Measurements from ENCODE around the gene MED22.
"Not testable (repeated sequence)": the region's sequence is repeated elsewhere in the genome, so short reads cannot be mapped to it uniquely, and the experiment has no call there.

MED22 gene

DNA sequence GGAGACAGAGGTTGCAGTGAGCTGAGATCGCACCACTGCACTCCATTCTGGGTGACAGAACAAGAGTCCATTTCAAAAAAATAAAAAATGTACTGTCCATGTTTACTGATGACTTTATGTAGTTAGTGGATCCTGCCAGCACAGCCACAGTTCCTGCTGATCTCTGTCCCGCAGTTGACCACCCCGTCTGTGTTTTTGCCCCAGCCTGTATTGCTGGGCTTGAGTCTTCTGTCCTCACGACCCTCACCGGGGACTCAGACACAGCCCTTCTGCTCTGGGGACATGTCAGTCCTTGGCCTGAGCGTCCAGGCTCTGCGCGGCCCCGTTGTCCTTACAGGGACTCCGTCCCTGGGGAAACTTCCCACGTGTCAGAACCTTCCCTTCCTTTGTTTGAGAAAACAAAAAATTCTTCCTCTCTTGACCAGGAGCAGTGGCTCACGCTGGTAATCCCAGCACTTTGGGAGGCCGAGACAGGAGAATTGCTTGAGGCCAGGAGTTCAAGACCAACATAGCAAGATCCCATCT lies 26.5 kb downstream of the MED22 start:
- H3K4me3 ChIP-seq (ENCODE audit: low read length) = no peak overlapping the region
- no peak for DNase-seq (ENCODE audit: low read depth)
- TF ChIP-seq, protein P1, sequence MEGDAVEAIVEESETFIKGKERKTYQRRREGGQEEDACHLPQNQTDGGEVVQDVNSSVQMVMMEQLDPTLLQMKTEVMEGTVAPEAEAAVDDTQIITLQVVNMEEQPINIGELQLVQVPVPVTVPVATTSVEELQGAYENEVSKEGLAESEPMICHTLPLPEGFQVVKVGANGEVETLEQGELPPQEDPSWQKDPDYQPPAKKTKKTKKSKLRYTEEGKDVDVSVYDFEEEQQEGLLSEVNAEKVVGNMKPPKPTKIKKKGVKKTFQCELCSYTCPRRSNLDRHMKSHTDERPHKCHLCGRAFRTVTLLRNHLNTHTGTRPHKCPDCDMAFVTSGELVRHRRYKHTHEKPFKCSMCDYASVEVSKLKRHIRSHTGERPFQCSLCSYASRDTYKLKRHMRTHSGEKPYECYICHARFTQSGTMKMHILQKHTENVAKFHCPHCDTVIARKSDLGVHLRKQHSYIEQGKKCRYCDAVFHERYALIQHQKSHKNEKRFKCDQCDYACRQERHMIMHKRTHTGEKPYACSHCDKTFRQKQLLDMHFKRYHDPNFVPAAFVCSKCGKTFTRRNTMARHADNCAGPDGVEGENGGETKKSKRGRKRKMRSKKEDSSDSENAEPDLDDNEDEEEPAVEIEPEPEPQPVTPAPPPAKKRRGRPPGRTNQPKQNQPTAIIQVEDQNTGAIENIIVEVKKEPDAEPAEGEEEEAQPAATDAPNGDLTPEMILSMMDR (conservative IDR thresholded peaks at IDR 0.05; ENCODE audit: low read length) = no peak

- TF ChIP-seq, protein P1 (conservative IDR thresholded peaks at IDR 0.05; ENCODE audit: low read length) = no peak
- H3K4me3 ChIP-seq (ENCODE audit: low read length) = no peak overlapping the region
- no peak for DNase-seq (ENCODE audit: low read depth)
Observed at GRCh38 chr9:133320421-133320881, 27.5 kb downstream of the MED22 start.

DNA sequence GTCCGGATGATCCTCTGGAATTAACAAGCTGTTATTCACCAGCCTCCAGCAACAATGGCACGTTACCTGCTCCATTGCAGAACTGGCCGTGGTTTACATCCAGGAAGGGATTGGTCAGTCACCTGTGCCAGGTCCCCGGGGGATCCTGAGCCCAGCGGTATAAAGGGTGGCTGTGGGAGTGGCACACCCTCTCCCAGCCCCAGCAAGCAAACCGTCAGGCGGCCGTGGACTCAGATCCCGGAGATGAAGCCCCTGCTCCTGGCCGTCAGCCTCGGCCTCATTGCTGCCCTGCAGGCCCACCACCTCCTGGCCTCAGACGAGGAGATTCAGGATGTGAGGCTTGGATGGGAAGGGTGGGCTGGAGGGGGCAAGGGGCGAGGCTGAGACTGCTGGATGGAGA lies 30.4 kb downstream of the MED22 start:
- not testable (repeated sequence) for DNase-seq (ENCODE audit: low read depth)

DNA sequence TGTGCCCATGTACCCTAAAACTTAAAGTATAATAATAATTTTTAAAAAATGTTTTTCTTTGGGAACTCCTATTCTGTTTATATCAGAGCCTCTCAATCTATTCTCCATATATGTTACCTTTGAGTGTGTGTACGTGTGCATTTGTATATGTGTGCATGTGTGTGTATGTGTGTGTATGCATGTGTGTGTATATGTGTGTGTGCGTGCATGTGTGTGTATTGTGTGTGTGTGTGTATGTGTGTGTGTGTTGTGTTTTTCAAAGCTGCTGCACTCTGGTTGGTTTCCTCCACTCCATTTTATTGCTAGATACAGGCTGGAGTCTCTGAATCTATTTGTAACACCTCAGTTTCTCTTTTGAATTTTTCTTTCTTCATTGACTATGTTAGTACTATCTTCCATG lies 31.9 kb downstream of the MED22 start:
- H3K4me3 ChIP-seq (ENCODE audit: low read length) = no peak overlapping the region
- DNase-seq (ENCODE audit: low read depth) = no peak
- TF ChIP-seq, protein P1 (conservative IDR thresholded peaks at IDR 0.05; ENCODE audit: low read length) = no peak

More for the DNA sequence above, 30.4 kb downstream of the MED22 start:
- H3K4me3 ChIP-seq (ENCODE audit: low read length) = not testable (repeated sequence)

- TF ChIP-seq, protein P1 (conservative IDR thresholded peaks at IDR 0.05; ENCODE audit: low read length) = no peak
- H3K4me3 ChIP-seq (ENCODE audit: low read length) = no peak overlapping the region
- DNase-seq (ENCODE audit: low read depth) = no peak
Observed at GRCh38 chr9:133309608-133310007, 38.3 kb downstream of the MED22 start.

- H3K4me3 ChIP-seq (ENCODE audit: low read length) = no peak overlapping the region
- TF ChIP-seq, protein P1 (conservative IDR thresholded peaks at IDR 0.05; ENCODE audit: low read length) = no peak
- no peak for DNase-seq (ENCODE audit: low read depth)
Observed at GRCh38 chr9:133307301-133307700, 40.6 kb downstream of the MED22 start.

- TF ChIP-seq, protein P1 (conservative IDR thresholded peaks at IDR 0.05; ENCODE audit: low read length) = no peak
- DNase-seq (ENCODE audit: low read depth) = peak; percentile 40
- no peak overlapping the region for H3K4me3 ChIP-seq (ENCODE audit: low read length)
Observed at GRCh38 chr9:133306242-133307204, 41.4 kb downstream of the MED22 start.
